Measurements from ENCODE around the gene KCTD5.
A peak's percentile ranks its signal among the peaks of the same experiment; 100 is the strongest.

The KCTD5 gene

DNA sequence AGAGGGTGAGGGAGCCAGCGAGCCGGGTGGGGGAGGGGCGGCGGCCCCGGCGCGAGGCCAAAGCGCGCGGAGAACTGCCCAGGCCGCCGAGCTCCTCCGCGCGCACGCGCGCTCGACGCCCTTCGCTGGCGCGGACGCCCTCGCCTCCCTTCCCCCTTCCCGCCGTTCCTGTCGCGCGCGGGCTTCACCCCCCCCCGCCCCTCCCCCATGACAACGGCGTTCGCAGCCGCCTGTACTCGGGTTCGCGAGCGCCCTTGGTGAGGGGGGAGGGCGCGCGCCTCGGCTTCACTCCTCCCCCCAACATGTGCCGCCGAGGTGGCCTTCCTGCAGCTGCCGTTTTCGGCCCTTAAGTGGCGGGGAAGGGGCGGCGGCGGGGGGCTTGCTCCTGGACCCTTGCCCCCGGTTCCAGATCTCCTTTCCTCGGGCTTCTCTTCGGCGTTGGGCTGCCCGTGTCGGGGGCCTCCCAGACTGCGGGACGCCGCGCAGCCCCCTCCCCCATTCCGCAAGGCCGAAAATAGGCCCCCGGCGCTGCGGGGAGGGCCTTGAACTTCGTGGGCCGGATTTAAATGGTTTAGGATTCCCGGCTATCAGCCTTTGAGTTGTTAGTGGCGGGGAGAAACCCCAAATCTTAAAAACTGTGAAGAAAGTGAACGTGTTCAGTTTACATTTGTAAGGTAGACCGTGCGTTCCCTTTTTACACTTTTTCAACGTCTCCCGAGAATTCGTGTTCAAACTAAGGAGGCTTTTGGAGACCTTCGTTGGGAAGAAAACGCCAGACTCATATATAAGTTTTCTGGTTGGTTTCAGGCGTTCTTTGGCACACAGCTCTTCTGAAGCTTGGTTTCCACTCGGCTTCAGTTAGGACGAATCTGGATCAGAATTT, 70.8 kb downstream of the KCTD5 start:
- DNase-seq: peak; percentile 47

DNA sequence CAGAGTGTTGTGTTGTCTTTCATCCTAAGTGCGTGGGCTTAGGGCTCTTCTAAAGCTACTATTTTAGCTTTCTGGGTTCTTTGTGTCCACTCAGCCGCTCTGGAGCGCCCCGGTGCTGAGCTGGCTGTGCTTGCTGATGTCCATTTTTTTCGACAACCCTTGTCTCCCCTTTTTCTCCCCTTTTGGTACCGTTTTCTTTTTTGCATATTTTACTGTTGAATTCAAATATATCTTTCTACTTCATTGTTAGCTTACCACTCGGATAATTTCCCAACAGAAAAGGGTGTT, 71.4 kb downstream of the KCTD5 start:
- DNase-seq: no peak

DNA sequence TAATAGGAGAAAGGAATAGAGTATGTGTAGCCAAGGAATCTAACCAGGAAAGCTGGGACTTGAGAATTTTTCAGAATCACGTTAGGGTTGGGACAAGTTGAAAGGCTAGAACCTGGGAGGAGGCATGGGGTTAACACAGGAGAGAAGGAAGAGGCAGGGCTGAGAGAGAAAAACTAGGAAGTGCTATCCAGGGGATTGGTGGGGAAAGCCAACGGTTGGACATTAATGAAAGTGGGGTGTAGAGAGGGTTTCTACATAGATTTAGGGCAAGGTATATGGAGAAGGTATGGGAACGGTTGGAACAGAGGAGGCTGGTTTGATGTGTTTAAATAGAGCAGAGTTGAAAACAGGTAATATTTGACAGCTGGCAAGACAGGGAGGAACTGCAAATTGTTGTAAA, 72.8 kb downstream of the KCTD5 start:
- no peak for DNase-seq

GRCh38 chr16:2756288-2757015, 74.1 kb downstream of the KCTD5 start:
- DNase-seq: no peak

- DNase-seq: no peak
Observed at GRCh38 chr16:2757344-2757743, 75.0 kb downstream of the KCTD5 start.

All from NCI-H2107 (cell line).